Nephron progenitor cell (in vitro differentiated cells): ENCODE results near the gene UBE4B.
"Not testable (repeated sequence)": the region's sequence is repeated elsewhere in the genome, so short reads cannot be mapped to it uniquely, and the experiment has no call there.

Source experiments
- DNase-seq: peaks from one replicate; pipeline ENCODE4 v3.0.0; 2021
- H3K27ac Mint-ChIP-seq: 2 replicates; pipeline ENCODE4 v1.8.0; 2021; ENCODE audit warnings: mild to moderate bottlenecking, moderate library complexity, mixed read lengths
- H3K27me3 Mint-ChIP-seq: 2 replicates; pipeline ENCODE4 v1.8.0; 2021; ENCODE audit warnings: mild to moderate bottlenecking, low read depth, mixed read lengths; ENCODE audit not compliant: poor library complexity
- H3K36me3 Mint-ChIP-seq: 2 replicates; pipeline ENCODE4 v1.8.0; 2021; ENCODE audit warnings: low read depth, mixed read lengths
- H3K4me1 Mint-ChIP-seq: 2 replicates; pipeline ENCODE4 v1.8.0; 2021; ENCODE audit warnings: mixed read lengths
- H3K4me3 Mint-ChIP-seq: 2 replicates; pipeline ENCODE4 v1.8.0; 2021; ENCODE audit warnings: mild to moderate bottlenecking, moderate library complexity, mixed read lengths
- H3K9me3 Mint-ChIP-seq: 2 replicates; pipeline ENCODE4 v1.8.0; 2021; ENCODE audit warnings: mild to moderate bottlenecking, moderate library complexity, mixed read lengths
- CTCF ChIP-seq: fragments of 200-600 bp; sonication (generic); IDR thresholded peaks from 2 replicates; pipeline ENCODE4 v1.5.0; 2021; ENCODE audit warnings: antibody characterized with exemption

UBE4B gene

GRCh38 chr1:10103193-10103592 lies 70.4 kb downstream of the UBE4B start:
- H3K27me3 Mint-ChIP-seq: no peaks in the 10 kb centered on the region
- peaks cover 69% of the 10 kb centered on the region for H3K36me3 Mint-ChIP-seq
- no peak overlapping the region for H3K4me3 Mint-ChIP-seq
- H3K9me3 Mint-ChIP-seq: no peaks in the 10 kb centered on the region
- no peak for TF ChIP-seq CTCF
- H3K27ac Mint-ChIP-seq: no peak overlapping the region
- peaks cover 16% of the 10 kb centered on the region for H3K4me1 Mint-ChIP-seq
- DNase-seq: no peak

- no peak for DNase-seq
- Mint-ChIP-seq H3K4me1 (peaks cover 24% of the 10 kb centered on the region), H3K9me3 (no peaks in the 10 kb centered on the region), H3K27me3 (no peaks in the 10 kb centered on the region), H3K4me3 (no peak overlapping the region), H3K36me3 (peaks cover 68% of the 10 kb centered on the region), H3K27ac (no peak overlapping the region)
- no peak for TF ChIP-seq CTCF
Observed at GRCh38 chr1:10104834-10105233, 72.1 kb downstream of the UBE4B start.

DNA sequence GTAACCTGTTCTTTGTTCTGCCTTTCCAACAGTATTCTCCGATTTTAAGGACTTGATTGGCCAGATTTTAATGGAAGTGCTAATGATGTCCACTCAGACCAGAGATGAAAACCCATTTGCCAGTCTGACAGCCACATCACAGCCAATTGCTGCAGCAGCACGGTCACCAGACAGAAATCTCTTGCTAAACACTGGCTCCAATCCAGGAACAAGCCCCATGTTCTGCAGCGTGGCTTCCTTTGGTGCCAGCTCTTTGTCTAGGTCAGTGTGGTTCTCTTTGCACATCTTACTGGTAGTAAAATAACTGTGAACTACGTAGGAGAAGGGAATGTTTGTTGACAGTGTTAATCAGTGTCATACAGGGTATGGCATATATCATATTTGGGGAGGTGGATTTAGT lies 72.7 kb downstream of the UBE4B start:
- Mint-ChIP-seq H3K27me3 (no peaks in the 10 kb centered on the region), H3K4me1 (peaks cover 24% of the 10 kb centered on the region), H3K27ac (no peak overlapping the region), H3K36me3 (peaks cover 73% of the 10 kb centered on the region), H3K4me3 (no peak overlapping the region), H3K9me3 (no peaks in the 10 kb centered on the region)
- no peak for TF ChIP-seq CTCF
- DNase-seq: no peak

- H3K4me3 Mint-ChIP-seq: no peak overlapping the region
- peak overlapping the region; percentile 52 for H3K27ac Mint-ChIP-seq
- peaks cover 74% of the 10 kb centered on the region for H3K36me3 Mint-ChIP-seq
- peaks cover 24% of the 10 kb centered on the region for H3K4me1 Mint-ChIP-seq
- no peak for DNase-seq
- no peak for TF ChIP-seq CTCF
- H3K27me3 Mint-ChIP-seq: no peaks in the 10 kb centered on the region
- H3K9me3 Mint-ChIP-seq: no peaks in the 10 kb centered on the region
Observed at GRCh38 chr1:10106241-10106640, 73.5 kb downstream of the UBE4B start.

DNA sequence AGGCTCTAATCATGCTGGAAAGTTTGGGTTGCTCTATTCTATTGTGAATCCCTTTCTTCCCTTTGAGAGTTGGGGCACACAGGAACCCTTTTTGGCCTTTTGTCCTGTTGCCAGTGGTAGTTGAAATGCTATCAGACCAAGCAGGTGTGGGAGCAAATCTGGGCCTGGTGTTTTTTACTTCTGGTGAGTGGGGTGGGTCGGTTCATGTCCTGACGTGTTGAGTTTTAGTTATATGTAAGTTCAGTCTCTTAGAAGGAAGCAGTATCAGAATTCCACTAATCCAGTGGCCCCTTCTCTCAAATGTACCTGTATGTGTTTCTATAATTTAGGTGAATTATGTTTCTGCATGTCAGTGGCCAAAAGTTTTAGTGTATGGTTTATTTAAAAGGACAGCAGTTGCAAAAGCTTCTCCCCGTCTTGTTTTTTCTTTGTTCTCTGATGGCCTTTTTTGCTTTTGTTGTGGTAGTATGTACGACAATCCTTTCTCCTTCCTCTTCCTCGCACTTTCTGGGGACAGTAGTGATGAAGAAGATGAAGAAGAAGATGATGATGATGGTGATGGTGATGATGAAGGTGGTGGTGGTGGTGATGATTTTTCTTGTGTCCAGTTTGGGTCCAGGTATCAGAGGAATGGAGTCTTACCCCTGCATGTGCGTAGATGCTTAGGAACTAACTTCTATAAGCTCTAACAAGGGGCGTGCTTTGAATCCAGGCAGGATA lies 74.2 kb downstream of the UBE4B start:
- Mint-ChIP-seq H3K27ac (peak overlapping the region; percentile 33), H3K9me3 (no peaks in the 10 kb centered on the region), H3K4me1 (peaks cover 24% of the 10 kb centered on the region), H3K4me3 (no peak overlapping the region), H3K27me3 (no peaks in the 10 kb centered on the region), H3K36me3 (peaks cover 76% of the 10 kb centered on the region)
- no peak for DNase-seq
- no peak for TF ChIP-seq CTCF

DNA sequence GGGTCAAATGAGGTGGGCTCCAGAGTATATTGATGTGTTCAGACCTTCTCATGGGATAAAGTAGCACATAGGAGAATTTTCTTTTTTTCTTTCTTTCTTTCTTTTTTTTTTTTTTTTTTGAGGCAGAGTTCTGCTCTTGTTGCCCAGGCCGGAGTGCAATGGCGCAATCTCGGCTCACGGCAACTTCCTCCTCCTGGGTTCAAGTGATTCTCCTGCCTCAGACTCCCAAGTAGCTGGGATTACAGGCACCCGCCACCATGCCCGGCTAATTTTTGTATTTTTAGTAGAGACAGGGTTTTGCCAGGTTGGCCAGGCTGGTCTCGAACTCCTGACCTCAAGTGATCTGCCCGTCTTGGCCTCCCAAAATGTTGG lies 74.7 kb downstream of the UBE4B start:
- H3K4me1 Mint-ChIP-seq: peaks cover 24% of the 10 kb centered on the region
- H3K27ac Mint-ChIP-seq: peak overlapping the region; percentile 73
- DNase-seq, H3K9me3 Mint-ChIP-seq, H3K27me3 Mint-ChIP-seq, H3K4me3 Mint-ChIP-seq: not testable (repeated sequence)
- peaks cover 74% of the 10 kb centered on the region for H3K36me3 Mint-ChIP-seq
